ENCODE data around the gene PRDM16. TPM values are rescaled to one million over a fixed set of nuclear protein-coding genes. Genes with fewer than 3 reads are reported as not detected.
A peak's percentile ranks its signal among the peaks of the same experiment; 100 is the strongest.
"Not testable (repeated sequence)": the region's sequence is repeated elsewhere in the genome, so short reads cannot be mapped to it uniquely, and the experiment has no call there.

The PRDM16 gene
- total and polyA plus RNA-seq, 2 of the 8 experiments (the other 6 are each of a cell fraction or from before 2014, with no cell fraction given), result 0.39 to 0.43 TPM

GRCh38 chr1:3164671-3165070, 95.7 kb downstream of the PRDM16 start (continued):
- TF ChIP-seq RXRA (IDR thresholded peaks at IDR 0.05; ENCODE audit: insufficient read depth, low read depth, low read length) (no peak), NRF1 (IDR thresholded peaks at IDR 0.05; ENCODE audit: low read depth, low read length) (no peak)

DNA sequence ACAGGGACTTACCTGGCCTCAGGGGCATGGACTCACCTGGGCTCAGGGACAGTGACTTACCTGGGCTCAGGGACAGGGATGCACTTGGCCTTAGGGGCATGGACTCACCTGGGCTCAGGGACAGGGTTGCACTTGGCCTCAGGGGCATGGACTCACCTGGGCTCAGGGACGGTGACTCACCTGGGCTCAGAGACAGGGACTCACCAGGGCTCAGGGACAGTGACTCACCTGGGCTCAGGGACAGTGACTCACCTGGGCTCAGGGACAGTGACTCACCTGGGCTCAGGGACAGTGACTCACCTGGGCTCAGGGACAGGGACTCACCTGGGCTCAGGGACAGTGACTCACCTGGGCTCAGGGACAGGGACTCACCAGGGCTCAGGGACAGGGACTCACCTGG, 96.2 kb downstream of the PRDM16 start:
- H4K5ac ChIP-seq (ENCODE audit: insufficient read length, low read depth, low read length); H2AFZ ChIP-seq (ENCODE audit: low read length); H3K27ac ChIP-seq (ENCODE audit: low read depth, low read length); H3K23ac ChIP-seq (ENCODE audit: insufficient read length); H3K9ac ChIP-seq (replicated peaks in 1 of 4; ENCODE audit: extremely low read depth in 1 of 4, low read depth in 3 of 4, low read length in 3 of 4); H2BK120ac ChIP-seq (replicated peaks; ENCODE audit: low read depth, low read length); CTCF ChIA-PET (ENCODE audit: partially characterized antibody); DNase-seq (ENCODE audit: low read depth in 1 of 2, low spot score in 2 of 2); H3K4me2 ChIP-seq (ENCODE audit: insufficient read depth in 1 of 2, low read depth in 2 of 2, low read length in 2 of 2); H2BK20ac ChIP-seq (ENCODE audit: low read length); H2AK5ac ChIP-seq (ENCODE audit: low read depth, low read length); H3K4ac ChIP-seq (replicated peaks; ENCODE audit: insufficient read length, low read depth, low read length); H3K79me2 ChIP-seq (ENCODE audit: control insufficient read depth in 1 of 2, insufficient read depth in 2 of 2, low read length in 2 of 2); H2BK12ac ChIP-seq (ENCODE audit: low read depth, low read length); FAIRE-seq; H4K91ac ChIP-seq (replicated peaks; ENCODE audit: insufficient read length, low read length); H3K18ac ChIP-seq (ENCODE audit: extremely low read depth, low read length); H3K36me3 ChIP-seq (ENCODE audit: control insufficient read depth in 2 of 4, insufficient read depth in 4 of 4, low read length in 3 of 4); H3K27me3 ChIP-seq (replicated peaks in 1 of 4; ENCODE audit: control insufficient read depth in 3 of 4, extremely low read depth in 1 of 4, insufficient read depth in 3 of 4, low read length in 3 of 4); H4K20me1 ChIP-seq (replicated peaks in 1 of 2; ENCODE audit: control insufficient read depth in 1 of 2, insufficient read depth in 2 of 2, low read length in 2 of 2); H2BK5ac ChIP-seq (ENCODE audit: low read depth, low read length); H3K4me1 ChIP-seq (replicated peaks in 1 of 4; ENCODE audit: control insufficient read depth in 3 of 4, insufficient read depth in 4 of 4, low read length in 3 of 4); H3K79me1 ChIP-seq (ENCODE audit: low read depth, low read length); H3K56ac ChIP-seq (replicated peaks; ENCODE audit: insufficient read length, low read depth, low read length); H3K14ac ChIP-seq (ENCODE audit: insufficient read length); H3K9me3 ChIP-seq (ENCODE audit: insufficient read depth in 2 of 2, low read depth in 1 of 2, low read length in 1 of 2); H3K23me2 ChIP-seq (ENCODE audit: low read depth, low read length); H2BK15ac ChIP-seq (ENCODE audit: low read length); H3K4me3 ChIP-seq (ENCODE audit: extremely low read depth in 1 of 4, insufficient read depth in 2 of 4, low read depth in 3 of 4, low read length in 4 of 4); POLR2A ChIA-PET (ENCODE audit: partially characterized antibody): not testable (repeated sequence)
- H4K8ac ChIP-seq (ENCODE audit: extremely low read depth, insufficient read depth, low read length), result peak overlapping the region; percentile 89; the same call in 1 of the 2 replicates
- WGBS, 2 experiments (ENCODE audit: extremely low coverage in 1 of 2, insufficient coverage in 1 of 2, insufficient read length in 1 of 2, insufficient replicate concordance in 2 of 2, low coverage in 1 of 2, low lambda C conversion rate in 2 of 2, missing lambda C conversion rate in 1 of 2), result 100% methylated on average over 1 of the region's 1 CpG; no CpG with 5 or more reads in 1 of the 2 experiments

Measured in H1 (cell line).